Kidney glomerular epithelial cell (primary cell): ENCODE data around the gene ANKH.

ENCODE experiments used
- DNase-seq: peaks from one replicate; lab custom pipeline; 2025; lab: John Stamatoyannopoulos, UW

The ANKH gene

GRCh38 chr5:14713476-14714390 lies 157.8 kb downstream of the ANKH start:
- DNase-seq = no peak

GRCh38 chr5:14712666-14713065 lies 158.9 kb downstream of the ANKH start:
- DNase-seq = no peak

GRCh38 chr5:14712131-14712530 lies 159.4 kb downstream of the ANKH start:
- DNase-seq = no peak

GRCh38 chr5:14710313-14710994 lies 161.1 kb downstream of the ANKH start:
- DNase-seq = no peak

- DNase-seq = no peak
Observed at GRCh38 chr5:14708551-14708950, 163.0 kb downstream of the ANKH start.

GRCh38 chr5:14707811-14708390 lies 163.7 kb downstream of the ANKH start:
- DNase-seq = no peak

GRCh38 chr5:14706615-14707021 lies 165.0 kb downstream of the ANKH start:
- peak; percentile 42 for DNase-seq

GRCh38 chr5:14705556-14705955 lies 166.0 kb downstream of the ANKH start:
- DNase-seq = no peak

GRCh38 chr5:14702238-14702839 lies 169.2 kb downstream of the ANKH start:
- no peak for DNase-seq

GRCh38 chr5:14701556-14701955 lies 170.0 kb downstream of the ANKH start:
- no peak for DNase-seq

- DNase-seq = no peak
Observed at GRCh38 chr5:14700478-14701436, 170.8 kb downstream of the ANKH start.

- DNase-seq = no peak
Observed at GRCh38 chr5:14699807-14700400, 171.7 kb downstream of the ANKH start.

- no peak for DNase-seq
Observed at GRCh38 chr5:14699159-14699558, 172.4 kb downstream of the ANKH start.

- no peak for DNase-seq
Observed at GRCh38 chr5:14698495-14698894, 173.1 kb downstream of the ANKH start.

- DNase-seq = no peak
Observed at GRCh38 chr5:14696851-14697250, 174.7 kb downstream of the ANKH start.

GRCh38 chr5:14696057-14696456 lies 175.5 kb downstream of the ANKH start:
- no peak for DNase-seq

- no peak for DNase-seq
Observed at GRCh38 chr5:14695152-14695551, 176.4 kb downstream of the ANKH start.

- DNase-seq = no peak
Observed at GRCh38 chr5:14693070-14693469, 178.5 kb downstream of the ANKH start.

GRCh38 chr5:14687023-14687665 lies 184.4 kb downstream of the ANKH start:
- no peak for DNase-seq

GRCh38 chr5:14686517-14686916 lies 185.1 kb downstream of the ANKH start:
- DNase-seq = no peak
